ENCODE measurements around the gene SIL1.

DNA sequence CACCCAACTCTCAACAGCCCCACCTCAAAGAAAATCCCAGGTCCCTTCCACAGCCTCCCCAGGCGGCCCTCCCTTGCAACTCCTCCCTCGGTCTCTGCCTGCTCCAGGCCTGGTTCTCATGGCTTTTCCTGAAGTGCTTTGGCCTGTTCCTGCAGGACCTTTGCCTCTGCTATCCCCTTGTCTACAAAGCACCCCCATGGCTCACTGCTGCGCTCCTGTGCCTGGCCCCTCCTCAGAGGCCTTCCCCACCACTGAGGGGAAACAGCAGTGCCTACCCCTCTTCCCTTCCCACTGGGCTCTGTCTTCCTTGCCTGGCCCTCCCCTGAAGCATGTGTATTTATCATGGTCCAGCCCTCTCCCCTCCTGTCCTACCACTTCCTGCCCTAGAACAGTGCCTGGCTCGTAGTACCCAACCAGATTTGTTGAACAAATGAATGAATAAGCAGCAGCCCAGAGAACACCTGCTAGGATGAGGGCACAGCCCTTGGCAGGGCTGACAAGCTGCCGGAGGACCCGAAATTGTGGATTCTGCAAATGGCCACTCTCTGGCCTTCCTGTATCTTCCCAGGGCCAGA is 254.5 kb downstream of the SIL1 start:
- TF ChIP-seq, protein P1, sequence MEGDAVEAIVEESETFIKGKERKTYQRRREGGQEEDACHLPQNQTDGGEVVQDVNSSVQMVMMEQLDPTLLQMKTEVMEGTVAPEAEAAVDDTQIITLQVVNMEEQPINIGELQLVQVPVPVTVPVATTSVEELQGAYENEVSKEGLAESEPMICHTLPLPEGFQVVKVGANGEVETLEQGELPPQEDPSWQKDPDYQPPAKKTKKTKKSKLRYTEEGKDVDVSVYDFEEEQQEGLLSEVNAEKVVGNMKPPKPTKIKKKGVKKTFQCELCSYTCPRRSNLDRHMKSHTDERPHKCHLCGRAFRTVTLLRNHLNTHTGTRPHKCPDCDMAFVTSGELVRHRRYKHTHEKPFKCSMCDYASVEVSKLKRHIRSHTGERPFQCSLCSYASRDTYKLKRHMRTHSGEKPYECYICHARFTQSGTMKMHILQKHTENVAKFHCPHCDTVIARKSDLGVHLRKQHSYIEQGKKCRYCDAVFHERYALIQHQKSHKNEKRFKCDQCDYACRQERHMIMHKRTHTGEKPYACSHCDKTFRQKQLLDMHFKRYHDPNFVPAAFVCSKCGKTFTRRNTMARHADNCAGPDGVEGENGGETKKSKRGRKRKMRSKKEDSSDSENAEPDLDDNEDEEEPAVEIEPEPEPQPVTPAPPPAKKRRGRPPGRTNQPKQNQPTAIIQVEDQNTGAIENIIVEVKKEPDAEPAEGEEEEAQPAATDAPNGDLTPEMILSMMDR (IDR thresholded peaks at IDR 0.05; ENCODE audit: low read length), result no peak
- no peak for TF ChIP-seq EZH2 (IDR thresholded peaks at IDR 0.05; ENCODE audit: borderline replicate concordance, low read length)

Measured in OCI-LY1 (cell line).